GM21737 (cell line): Measurements from ENCODE around the gene BNC2.
"Not testable (repeated sequence)": the region's sequence is repeated elsewhere in the genome, so short reads cannot be mapped to it uniquely, and the experiment has no call there.

Source experiments
- ATAC-seq: cut with Tn5 transposase; IDR thresholded peaks from one replicate; pipeline ENCODE4 v1.9.1; 2021; ENCODE audit warnings: mild to moderate bottlenecking, moderate library complexity; ENCODE audit not compliant: unreplicated experiment

Gene BNC2

DNA sequence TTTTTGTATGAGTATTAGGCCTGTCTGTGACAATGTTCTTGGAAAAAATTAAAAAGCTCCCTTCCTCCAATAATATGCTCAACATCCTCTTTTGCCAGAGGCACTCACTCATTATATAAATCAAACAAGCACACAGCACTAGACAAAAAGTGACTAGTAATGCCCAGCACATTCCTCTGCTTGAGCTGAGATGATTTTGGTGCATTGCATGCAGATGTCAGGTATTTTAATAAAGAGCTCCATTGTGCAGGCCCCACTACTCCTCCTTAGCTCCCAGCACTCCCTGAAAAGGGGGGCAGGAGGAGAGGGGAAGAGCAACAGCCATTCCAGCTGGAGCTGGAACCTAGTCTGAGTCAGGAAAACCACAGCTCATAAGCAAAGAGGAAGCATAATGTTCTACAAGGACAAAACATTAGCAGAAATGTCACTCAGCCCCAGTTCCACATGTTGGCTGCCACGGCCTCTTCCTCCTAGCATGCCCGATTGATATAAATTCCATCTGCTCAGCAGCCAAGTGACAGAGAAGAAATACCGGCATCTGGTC is 348.5 kb downstream of the BNC2 start:
- no peak for ATAC-seq

DNA sequence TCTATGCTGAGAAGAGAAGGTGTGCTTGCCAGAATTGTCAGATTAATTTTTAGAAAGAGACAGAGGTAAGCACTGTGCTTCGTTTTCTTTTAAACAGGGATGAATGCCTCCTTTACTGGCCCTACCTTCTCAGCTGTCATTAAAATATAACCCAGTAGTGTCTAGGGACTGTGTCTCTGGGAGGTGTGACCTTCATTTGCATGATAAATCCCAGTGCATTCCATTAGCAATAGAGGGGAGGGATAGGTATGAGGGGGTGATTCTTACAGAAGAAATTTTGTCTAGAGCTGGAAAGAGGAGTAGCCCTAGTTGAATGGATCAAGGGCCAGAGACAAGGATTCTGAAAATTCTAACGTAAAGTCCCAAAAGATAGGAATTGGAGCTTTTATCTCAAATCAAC is 351.5 kb downstream of the BNC2 start:
- no peak for ATAC-seq

DNA sequence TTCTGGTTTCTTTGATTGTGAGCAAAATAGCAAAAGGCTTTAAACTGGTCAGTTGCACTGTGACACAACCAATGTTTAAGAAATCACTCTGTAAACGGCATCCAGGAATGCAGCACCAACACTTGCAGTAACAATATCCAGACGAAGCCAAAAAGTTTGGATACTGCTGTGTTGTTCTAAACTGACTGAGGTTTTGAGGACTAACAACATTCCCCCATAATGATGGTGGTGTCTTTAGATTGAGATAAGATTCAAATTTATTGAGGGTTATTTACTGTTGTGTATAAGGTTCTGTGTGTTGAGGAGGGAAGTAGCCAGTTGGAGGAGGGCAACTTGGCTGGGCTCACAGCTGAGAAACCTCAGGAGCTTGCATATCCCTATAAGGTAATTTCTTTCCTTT is 353.6 kb downstream of the BNC2 start:
- no peak for ATAC-seq

DNA sequence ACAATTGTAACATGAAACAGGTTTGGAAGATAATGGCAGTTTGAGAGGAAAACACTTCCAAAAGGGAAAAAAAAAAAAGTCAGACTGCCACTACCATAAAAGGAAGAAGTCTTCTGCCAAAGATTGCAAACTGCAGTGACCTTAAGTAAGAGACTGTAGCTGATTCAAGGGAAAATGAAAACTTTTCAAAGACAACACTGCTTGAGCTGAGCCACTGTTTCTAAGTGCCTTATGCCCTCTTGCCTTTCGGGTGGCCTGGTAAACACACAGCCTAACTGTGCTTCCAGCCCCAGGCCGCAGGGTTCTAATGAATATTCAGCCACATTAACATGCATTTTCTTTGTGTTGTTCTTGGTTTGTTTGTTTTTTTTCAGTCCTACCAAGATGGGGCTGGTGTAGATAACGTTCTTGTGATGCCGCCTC is 354.6 kb downstream of the BNC2 start:
- ATAC-seq, result no peak

DNA sequence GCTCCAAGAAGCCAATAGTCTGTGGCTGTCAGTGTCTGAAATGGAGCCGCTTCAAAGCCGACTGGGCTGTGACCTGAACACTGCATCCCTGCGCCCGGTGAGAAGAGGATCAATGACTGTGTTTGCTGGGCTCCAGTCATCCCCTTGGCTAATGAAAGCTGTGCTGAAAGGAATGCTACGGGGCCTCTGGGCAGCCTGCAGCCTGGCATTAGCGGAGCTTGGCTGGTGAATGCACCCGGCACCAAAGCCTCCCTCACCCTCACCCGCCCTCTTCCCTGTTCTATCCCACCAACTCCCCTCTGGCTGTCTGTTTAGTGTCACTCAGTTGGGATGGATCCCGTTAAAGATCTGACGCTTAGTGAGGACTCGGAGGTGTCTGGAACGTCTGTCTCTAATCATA is 355.3 kb downstream of the BNC2 start:
- ATAC-seq, result no peak

DNA sequence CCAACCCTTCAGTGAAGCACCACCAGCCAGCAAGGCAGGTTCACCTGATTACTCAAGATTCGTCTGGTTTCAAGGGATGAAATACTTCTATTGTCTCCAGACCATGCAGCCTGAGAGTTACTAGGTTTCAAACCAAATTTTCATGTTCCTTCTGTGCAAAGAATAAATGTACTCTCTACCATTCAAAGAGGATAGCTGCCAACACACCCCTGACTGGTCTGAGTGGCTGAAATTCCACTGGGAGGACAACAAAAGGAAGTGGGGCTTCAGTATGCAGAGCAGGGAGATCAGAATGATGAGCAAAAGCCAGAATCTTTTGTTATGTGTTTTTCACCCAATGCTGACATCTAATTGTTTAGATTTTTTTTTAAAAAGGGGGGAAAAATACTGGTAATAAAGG is 356.3 kb downstream of the BNC2 start:
- ATAC-seq, result no peak

DNA sequence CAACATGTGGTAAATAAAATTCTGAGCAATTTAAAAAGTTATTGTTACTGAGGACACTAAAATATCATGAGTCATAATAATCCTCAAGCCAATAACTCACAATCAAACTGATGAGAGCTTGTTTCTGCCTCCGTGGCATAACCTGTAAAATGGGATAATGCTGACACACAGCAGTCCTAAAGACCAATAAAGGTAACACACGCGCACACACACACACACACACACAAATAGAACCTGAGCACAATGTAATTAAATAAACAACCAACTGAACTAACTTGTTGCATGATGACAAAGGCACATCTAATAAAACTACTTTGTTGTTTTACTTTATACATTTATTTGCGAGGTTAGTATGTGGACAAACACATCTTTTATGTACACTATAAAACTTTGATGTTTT is 358.2 kb downstream of the BNC2 start:
- ATAC-seq, result no peak

DNA sequence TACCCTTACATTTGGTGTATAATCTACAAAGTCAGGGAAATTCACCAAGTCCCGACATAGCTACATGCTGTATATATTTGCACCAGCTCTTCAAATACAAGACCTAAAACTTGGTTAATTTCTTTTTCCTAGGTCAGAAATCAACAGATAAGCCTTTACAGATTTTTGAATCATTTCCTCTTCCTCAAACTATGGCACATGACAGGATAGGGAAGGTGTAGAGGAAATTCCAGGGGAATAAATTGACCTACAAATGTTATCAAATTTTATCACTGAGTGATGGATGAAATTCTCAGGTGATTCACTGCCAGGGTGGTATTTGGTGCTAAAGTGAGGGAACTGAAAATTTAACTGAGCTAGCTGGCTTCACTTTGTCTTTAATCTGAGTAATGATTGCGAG is 360.0 kb downstream of the BNC2 start:
- ATAC-seq, result no peak

DNA sequence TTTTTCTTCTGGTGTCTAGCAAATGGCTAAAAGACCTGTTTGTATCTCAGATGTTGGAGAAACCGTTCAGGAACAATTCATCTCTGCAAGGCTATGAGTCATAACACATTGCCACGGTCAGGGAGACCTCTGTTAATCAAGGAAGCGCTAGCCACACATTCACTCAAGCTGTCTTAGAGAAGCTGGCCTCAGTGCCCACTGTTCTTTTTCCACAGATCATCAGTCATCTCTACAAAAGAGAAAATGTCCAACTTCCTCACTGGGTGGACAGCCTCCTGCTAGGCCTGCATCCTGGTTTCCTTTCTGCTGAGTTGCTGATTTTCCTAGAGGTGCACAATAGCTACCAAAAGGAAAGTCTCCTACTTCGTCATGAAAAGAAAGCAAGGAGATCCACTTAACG is 360.5 kb downstream of the BNC2 start:
- ATAC-seq, result no peak

DNA sequence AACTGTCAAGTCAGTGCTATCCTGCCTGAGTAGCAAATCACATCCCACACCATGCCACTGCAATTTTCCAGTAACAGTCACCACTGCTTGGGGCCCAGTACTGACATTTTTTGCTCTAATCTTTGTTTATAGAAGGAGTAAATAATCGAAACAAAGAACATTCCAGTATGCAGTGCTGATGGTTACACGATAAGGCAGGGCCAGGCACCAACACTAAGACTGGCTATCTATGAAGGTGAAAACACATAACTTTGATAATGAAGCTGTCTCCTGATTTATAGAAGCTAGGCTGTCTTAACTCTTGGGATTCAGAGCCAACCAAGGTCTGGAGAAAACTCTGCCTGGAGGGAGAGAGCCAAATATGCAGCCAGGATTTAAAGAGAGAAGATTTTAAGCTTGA is 365.3 kb downstream of the BNC2 start:
- ATAC-seq, result no peak

DNA sequence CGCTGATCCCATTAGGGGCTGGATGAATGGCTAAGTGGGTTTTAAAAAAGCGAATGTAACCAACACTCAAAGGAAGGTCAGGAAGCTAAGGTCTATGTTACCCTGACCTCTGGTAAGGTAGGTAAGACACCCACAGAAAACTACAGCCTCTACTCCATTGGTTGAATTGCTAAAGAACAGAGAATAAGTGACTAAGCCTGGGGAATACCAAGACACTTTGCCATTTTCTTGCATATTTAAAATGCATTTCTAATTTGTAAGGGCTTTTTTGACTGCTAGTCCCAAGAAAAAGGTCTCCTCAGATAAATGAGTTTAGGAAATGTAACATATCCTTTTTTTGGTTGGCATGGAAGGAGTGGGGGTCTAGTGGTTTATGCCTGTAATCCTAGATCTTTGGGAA is 368.7 kb downstream of the BNC2 start:
- ATAC-seq, result no peak

DNA sequence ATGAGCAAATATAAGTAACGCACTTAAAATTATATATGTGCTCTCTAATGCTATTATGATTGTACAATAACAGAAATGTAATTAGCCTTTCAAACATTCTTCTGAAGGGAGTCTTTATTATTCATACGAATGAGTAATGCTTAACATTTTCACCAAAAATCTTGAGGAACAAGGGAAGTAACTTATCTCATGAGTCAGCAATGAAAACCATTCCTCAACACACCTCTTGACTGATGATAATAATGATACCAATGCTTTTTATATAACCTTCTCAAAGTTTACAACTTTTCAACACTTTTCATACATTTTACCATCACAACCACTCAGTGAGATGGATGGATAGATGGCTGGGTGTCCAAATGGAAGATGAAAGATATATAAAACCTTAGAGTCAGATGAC is 369.3 kb downstream of the BNC2 start:
- ATAC-seq, result no peak

DNA sequence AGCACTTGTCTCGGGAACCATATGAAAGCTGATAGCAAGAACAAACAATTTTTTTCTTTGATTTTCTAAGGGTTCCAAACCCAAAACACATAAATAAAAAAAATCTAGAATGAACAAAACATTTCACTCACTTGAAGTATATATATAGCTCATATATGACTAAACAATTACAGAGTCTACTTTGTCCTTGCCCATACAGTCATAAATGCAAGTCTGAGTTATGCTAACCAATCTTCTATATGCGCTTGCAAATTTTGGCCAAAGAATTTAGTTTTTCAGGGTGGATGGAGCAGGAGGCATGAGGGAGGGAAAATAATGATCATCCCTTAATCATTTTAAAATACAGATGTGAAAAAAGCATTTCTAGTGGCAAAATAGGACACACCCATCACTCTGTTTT is 370.1 kb downstream of the BNC2 start:
- ATAC-seq, result no peak

DNA sequence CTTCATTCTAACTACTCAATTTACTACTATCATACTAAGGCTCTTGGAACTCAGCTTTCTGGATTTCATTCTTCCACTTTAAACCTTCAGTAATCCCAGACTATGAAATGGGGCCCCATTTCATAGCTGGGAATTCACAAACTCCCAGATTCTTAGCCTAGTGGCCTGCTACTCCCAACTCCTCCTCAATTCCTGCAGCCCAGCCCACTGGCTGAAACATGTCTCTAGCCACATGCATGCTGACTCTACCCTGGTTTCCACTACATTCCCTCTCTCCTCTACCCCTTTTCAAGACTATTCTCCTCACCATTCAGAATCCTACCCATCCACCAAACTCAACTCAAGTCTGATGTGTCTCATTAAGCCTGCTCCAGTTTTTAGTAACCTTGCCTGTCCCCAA is 370.6 kb downstream of the BNC2 start:
- no peak for ATAC-seq

DNA sequence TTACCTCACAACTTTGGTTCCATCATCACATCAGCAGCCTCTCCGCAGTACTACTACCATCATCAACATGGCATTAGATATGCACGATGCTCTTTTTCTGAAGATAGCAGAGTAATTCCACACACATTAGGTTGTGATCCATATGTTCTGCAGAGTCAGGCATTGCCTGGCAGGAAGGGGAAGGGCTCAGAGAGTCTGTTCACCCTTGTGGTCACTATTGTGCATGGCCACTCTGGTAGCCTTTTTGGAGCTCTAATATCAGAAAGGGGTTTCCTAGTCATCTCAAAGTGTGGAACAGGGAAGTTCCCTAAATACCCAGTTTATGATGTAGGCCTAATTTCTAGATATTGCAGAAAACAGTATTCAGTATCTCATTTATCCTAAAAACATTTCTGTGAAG is 373.6 kb downstream of the BNC2 start:
- no peak for ATAC-seq

DNA sequence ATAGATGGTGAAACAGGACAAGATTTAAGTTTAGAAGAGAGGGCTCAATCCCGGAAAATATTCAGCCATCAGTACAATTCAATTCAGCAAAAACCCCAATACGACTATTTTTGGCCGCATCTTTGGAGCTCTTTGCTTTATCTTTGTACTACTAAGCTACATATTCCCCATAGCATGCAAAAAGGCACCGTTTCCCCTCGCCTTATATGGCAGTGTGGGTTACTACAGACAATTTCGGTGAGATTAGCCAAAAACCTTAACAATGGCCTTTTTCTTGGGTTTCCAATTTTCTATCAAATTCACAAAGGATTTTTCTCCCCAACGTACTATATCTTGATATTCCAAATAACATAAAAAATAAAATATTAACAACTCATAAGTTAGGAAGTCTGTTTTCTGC is 382.6 kb downstream of the BNC2 start:
- ATAC-seq, result no peak

DNA sequence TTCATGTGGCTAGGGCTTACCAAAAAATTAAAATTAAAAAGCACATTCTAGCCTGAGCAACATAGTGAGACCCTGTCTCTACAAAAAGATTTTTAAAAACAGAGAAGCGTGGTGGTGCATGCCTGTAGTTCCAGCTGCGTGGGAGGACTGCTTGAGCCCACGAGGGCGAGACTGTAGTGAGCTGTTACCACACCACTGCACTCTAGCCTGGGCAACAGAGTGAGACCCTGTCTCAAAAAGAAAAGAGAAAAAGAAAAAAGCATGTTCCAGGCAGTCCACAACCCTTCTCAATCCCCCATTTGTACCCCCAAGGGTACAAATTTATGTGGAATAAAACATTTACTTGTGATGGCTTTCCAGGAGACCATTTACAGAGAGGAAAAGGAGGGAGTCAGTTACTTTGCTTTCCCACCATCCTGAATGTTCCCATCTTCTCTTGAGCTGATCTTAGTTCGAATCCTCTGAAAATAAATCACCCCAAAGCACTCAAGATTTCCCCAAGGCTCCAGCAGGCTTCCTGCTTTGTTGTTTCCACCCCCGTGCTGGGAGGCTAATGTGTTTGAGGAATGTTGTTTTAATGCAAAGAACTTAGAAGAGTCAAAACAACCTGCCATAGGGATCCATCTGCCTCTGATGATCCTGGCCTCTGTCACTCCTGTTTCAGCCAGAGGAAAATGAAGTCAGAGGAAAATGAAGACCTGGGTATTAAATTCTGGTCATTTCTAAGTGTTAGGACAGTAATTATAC is 384.7 kb downstream of the BNC2 start:
- no peak for ATAC-seq

DNA sequence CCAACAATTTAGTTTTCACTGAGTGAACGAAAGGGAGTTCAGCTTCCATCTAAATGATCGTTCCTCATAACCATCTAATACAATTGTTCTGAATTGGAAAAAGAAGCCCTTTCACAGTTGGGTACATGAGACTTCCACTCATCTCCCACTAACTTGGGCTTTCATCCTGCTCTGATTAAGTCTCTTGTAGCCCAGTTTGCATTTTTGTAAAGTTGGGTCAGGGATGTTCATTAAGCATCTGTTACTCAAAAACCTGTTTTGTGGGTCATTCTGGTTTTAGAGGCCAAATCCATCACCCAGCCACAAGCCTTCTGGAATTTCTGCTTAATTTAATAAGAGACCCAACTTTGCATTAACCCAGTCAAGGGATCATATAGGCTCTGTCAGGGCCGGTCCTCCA is 385.3 kb downstream of the BNC2 start:
- ATAC-seq, result no peak

DNA sequence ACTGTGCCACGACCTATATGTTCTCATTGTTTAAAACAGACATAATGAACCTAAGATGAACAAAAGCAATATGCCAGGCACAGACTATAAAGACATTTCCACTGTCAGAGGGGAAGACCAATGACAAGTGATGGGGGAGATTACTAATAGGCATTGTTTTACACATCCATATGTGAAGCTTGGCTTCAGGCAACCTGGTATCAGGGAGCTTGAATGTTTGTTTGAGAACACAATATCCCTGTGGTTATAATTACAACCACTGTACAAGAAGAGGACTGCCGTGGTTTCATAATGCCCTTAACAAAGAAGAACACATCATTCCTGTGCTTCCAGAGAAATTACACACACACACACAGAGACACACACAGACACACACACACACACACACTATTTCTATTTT is 385.7 kb downstream of the BNC2 start:
- ATAC-seq, result no peak

DNA sequence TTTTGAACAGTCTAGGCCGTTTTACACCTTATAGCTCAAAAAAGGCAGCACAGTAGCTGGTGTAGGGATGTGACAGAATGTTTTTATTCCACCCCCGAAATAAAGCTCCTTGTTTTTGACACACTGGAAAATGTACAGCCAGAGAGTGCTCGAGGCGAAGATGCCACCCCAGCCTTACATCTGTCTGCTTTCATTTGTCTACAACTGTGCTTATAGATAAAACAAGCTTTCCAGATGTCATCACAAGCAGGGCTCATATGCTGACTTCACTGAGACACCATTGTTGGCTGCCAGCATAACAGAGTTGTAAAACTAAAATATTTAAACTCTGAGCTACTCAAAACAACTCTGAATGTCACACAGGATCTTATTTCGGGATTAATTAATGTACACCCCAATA is 386.3 kb downstream of the BNC2 start:
- ATAC-seq, result no peak

DNA sequence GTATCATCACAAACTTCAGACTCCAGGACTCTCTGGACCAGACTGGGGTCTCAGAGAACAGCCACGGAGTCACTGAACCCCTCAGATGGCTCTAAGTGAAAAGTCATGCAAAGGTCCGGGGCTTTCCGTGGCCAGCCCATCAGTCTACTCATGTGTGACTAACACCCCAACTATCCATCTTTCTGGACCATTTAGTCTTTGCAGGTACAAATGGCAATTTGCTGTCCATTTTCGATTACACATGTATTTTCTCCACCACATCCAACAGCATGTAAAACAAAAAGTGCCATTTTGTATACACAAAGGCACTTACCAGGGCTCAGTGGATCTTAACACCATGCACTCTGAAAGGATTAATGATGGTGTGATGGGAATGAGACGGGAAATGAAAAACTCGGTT is 387.7 kb downstream of the BNC2 start:
- no peak for ATAC-seq

DNA sequence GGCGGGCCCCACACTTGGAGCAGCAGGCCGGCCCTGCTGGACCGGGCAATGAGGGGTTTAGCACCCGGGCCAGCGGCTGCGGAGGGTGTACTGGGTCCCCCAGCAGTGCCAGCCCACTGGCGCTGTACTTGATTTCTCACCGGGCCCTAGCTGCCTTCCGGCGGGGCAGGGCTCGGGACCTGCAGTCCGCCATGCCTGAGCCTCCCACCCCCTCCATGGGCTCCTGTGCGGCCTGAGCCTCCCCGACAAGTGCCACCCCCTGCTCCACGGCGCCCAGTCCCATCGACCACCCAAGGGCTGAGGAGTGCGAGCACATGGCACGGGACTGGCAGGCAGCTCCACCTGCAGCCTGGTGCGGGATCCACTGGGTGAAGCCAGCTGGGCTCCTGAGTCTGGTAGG is 389.9 kb downstream of the BNC2 start:
- ATAC-seq, result not testable (repeated sequence)

DNA sequence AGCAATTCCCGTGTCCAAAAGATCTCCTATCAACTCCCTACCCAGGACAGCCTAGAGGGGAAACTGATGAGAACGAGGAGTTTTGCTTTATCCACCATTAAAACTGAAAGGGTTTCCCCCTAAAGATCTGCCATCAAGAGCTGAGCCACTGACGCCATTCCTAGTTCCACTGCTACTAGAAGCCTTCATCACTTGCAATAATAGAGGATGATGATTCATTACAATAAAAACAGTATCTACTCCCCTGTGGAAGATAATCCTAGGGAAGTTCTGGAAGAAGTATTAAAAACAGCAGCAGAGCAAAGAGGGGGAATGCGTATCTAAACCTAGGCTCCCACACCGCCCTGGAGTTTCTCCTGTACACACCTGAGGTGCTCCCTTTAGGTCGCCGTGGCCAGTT is 394.5 kb downstream of the BNC2 start:
- ATAC-seq, result no peak
